OCI-LY1 (cell line): ENCODE data around the gene OR2Z1.

ENCODE experiments used
- H2AFZ ChIP-seq: fragments of 200-600 bp; sonication (generic), shearing (Covaris generic); 2 replicates; pipeline ENCODE4 v1.6.0; 2014; ENCODE audit warnings: antibody characterized with exemption, mild to moderate bottlenecking, low read length
- H3F3A ChIP-seq: fragments of 200-600 bp; sonication (generic), shearing (Covaris generic); 2 replicates; pipeline ENCODE4 v1.6.0; 2014; ENCODE audit warnings: mild to moderate bottlenecking, antibody characterized with exemption, low read length, moderate library complexity; ENCODE audit not compliant: insufficient read depth
- H3K27ac ChIP-seq: fragments of 200-600 bp; sonication (generic); 2 replicates; pipeline ENCODE4 v1.5.1; 2014; ENCODE audit warnings: low read length, mixed run types, mild to moderate bottlenecking, low read depth; ENCODE audit not compliant: poor library complexity, severe bottlenecking
- H3K27me3 ChIP-seq: fragments of 200-600 bp; sonication (generic); 2 replicates; pipeline ENCODE4 v1.6.0; 2014; ENCODE audit warnings: antibody characterized with exemption, mild to moderate bottlenecking, low read length, moderate library complexity; ENCODE audit not compliant: insufficient read depth
- H3K36me3 ChIP-seq: fragments of 200-600 bp; sonication (generic); 2 replicates; pipeline ENCODE4 v1.6.1; 2014; ENCODE audit warnings: mild to moderate bottlenecking, antibody characterized with exemption, low read length, moderate library complexity, mixed read lengths; ENCODE audit not compliant: insufficient read depth
- H3K4me1 ChIP-seq: fragments of 200-600 bp; sonication (generic); 2 replicates; pipeline ENCODE4 v1.5.1; 2014; ENCODE audit warnings: mild to moderate bottlenecking, low read length, moderate library complexity; ENCODE audit not compliant: insufficient read depth, severe bottlenecking
- H3K4me2 ChIP-seq: fragments of 200-600 bp; sonication (generic), shearing (Covaris generic); 2 replicates; pipeline ENCODE4 v1.6.1; 2014; ENCODE audit warnings: low read length
- H3K4me3 ChIP-seq: fragments of 200-600 bp; sonication (generic); 2 replicates; pipeline ENCODE4 v1.5.1; 2014; ENCODE audit warnings: low read length, low read depth, mild to moderate bottlenecking, mixed read lengths; ENCODE audit not compliant: poor library complexity, severe bottlenecking
- H3K79me2 ChIP-seq: fragments of 200-600 bp; shearing (Covaris generic); 2 replicates; pipeline ENCODE4 v1.6.1; 2016; ENCODE audit warnings: mixed run types, low read length, mixed read lengths; ENCODE audit not compliant: insufficient read depth
- H3K9ac ChIP-seq: fragments of 200-600 bp; sonication (generic), shearing (Covaris generic); 2 replicates; pipeline ENCODE4 v1.6.1; 2014; ENCODE audit warnings: mild to moderate bottlenecking, low read length, mixed read lengths
- H3K9me2 ChIP-seq: fragments of 200-600 bp; sonication (generic), shearing (Covaris generic); 2 replicates; pipeline ENCODE4 v1.6.1; 2014; ENCODE audit warnings: low read depth, mild to moderate bottlenecking, low read length, mixed read lengths
- H3K9me3 ChIP-seq: fragments of 200-600 bp; shearing (Covaris generic); 2 replicates; pipeline ENCODE4 v1.6.1; 2014; ENCODE audit warnings: low read length, mixed read lengths
- H4K20me1 ChIP-seq: fragments of 200-600 bp; sonication (generic), shearing (Covaris generic); 2 replicates; pipeline ENCODE4 v1.6.0; 2016; ENCODE audit warnings: mild to moderate bottlenecking, low read length; ENCODE audit not compliant: insufficient read depth
- EZH2 ChIP-seq: fragments of 200-600 bp; sonication (generic), shearing (Covaris generic); IDR thresholded peaks from 2 replicates; pipeline ENCODE4 v1.8.0; 2017; ENCODE audit warnings: borderline replicate concordance, mixed run types, mild to moderate bottlenecking, antibody characterized with exemption, low read length, moderate library complexity, mixed read lengths
- TF ChIP-seq, protein P1 (sequence below): fragments of 200-600 bp; sonication (generic), shearing (Covaris generic); IDR thresholded peaks from 2 replicates; pipeline ENCODE4 v1.5.1; 2017; ENCODE audit warnings: mild to moderate bottlenecking, antibody characterized with exemption, low read length, moderate library complexity, mixed read lengths

OR2Z1 gene

GRCh38 chr19:8682472-8682871, 39.0 kb upstream of the OR2Z1 start:
- no peaks in the 10 kb centered on the region for H3K4me1 ChIP-seq
- no peaks in the 10 kb centered on the region for H3K9me2 ChIP-seq
- H3F3A ChIP-seq, result no peaks in the 10 kb centered on the region
- no peaks in the 10 kb centered on the region for H3K36me3 ChIP-seq
- no peaks in the 10 kb centered on the region for H3K79me2 ChIP-seq
- no peaks in the 10 kb centered on the region for H4K20me1 ChIP-seq
- no peaks in the 10 kb centered on the region for H3K27me3 ChIP-seq
- no peak overlapping the region for H3K27ac ChIP-seq
- H3K4me2 ChIP-seq, result no peak overlapping the region
- H3K9me3 ChIP-seq, result no peaks in the 10 kb centered on the region
- TF ChIP-seq, protein P1, sequence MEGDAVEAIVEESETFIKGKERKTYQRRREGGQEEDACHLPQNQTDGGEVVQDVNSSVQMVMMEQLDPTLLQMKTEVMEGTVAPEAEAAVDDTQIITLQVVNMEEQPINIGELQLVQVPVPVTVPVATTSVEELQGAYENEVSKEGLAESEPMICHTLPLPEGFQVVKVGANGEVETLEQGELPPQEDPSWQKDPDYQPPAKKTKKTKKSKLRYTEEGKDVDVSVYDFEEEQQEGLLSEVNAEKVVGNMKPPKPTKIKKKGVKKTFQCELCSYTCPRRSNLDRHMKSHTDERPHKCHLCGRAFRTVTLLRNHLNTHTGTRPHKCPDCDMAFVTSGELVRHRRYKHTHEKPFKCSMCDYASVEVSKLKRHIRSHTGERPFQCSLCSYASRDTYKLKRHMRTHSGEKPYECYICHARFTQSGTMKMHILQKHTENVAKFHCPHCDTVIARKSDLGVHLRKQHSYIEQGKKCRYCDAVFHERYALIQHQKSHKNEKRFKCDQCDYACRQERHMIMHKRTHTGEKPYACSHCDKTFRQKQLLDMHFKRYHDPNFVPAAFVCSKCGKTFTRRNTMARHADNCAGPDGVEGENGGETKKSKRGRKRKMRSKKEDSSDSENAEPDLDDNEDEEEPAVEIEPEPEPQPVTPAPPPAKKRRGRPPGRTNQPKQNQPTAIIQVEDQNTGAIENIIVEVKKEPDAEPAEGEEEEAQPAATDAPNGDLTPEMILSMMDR, result no peak
- TF ChIP-seq EZH2, result no peak
- H3K9ac ChIP-seq, result no peak overlapping the region
- H2AFZ ChIP-seq, result no peak overlapping the region
- no peak overlapping the region for H3K4me3 ChIP-seq

DNA sequence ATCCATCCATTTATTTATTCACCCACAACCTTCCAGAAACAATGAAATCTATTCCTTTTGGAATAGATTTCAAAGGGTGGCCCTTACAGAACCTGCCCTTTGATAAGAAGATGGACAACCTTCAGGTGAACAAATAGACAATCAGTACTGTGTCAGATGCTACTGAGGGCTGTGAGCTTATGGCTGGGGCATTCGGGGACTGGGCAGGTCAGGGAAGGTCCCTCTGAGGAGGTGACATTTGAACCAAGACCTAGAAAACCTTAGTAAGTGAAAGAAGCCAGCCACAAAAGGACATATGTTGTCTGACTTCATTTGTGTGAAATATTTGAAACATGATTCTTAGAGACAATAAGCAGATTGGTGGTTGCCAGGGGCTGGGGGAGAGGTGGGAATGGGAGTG, 38.5 kb upstream of the OR2Z1 start:
- no peaks in the 10 kb centered on the region for H4K20me1 ChIP-seq
- H3K9me2 ChIP-seq, result no peaks in the 10 kb centered on the region
- no peak overlapping the region for H2AFZ ChIP-seq
- H3K36me3 ChIP-seq, result no peaks in the 10 kb centered on the region
- no peak overlapping the region for H3K27ac ChIP-seq
- no peak overlapping the region for H3K4me3 ChIP-seq
- no peak overlapping the region for H3K9ac ChIP-seq
- no peaks in the 10 kb centered on the region for H3K9me3 ChIP-seq
- no peaks in the 10 kb centered on the region for H3K27me3 ChIP-seq
- H3K79me2 ChIP-seq, result no peaks in the 10 kb centered on the region
- TF ChIP-seq, protein P1, result no peak
- TF ChIP-seq EZH2, result no peak
- H3K4me2 ChIP-seq, result no peak overlapping the region
- no peaks in the 10 kb centered on the region for H3F3A ChIP-seq
- no peaks in the 10 kb centered on the region for H3K4me1 ChIP-seq

GRCh38 chr19:8684001-8684902, 37.2 kb upstream of the OR2Z1 start:
- H3K79me2 ChIP-seq, result no peaks in the 10 kb centered on the region
- H3K27me3 ChIP-seq, result no peaks in the 10 kb centered on the region
- H3F3A ChIP-seq, result no peaks in the 10 kb centered on the region
- no peaks in the 10 kb centered on the region for H3K36me3 ChIP-seq
- H3K4me2 ChIP-seq, result no peak overlapping the region
- no peak overlapping the region for H3K27ac ChIP-seq
- H3K4me1 ChIP-seq, result no peaks in the 10 kb centered on the region
- H3K9me2 ChIP-seq, result no peaks in the 10 kb centered on the region
- no peaks in the 10 kb centered on the region for H4K20me1 ChIP-seq
- H3K4me3 ChIP-seq, result no peak overlapping the region
- no peak overlapping the region for H3K9ac ChIP-seq
- no peak overlapping the region for H2AFZ ChIP-seq
- TF ChIP-seq, protein P1, result no peak
- TF ChIP-seq EZH2, result no peak
- no peaks in the 10 kb centered on the region for H3K9me3 ChIP-seq
